Thyroid gland (tissue), 4 donors: ENCODE results near the gene ZNF76.

Experiments
- CTCF ChIP-seq, 6 experiments: fragments of 200-600 bp in 3 of 6; fragments of 450-650 bp in 3 of 6; sonication (generic) in 3 of 6; IDR thresholded peaks; one replicate each; pipeline ENCODE4 v1.5.1; 2016 to 2019; ENCODE audit warnings: antibody characterized with exemption in 6 of 6, mild to moderate bottlenecking in 2 of 6, inconsistent platforms in 1 of 6, moderate library complexity in 1 of 6
- POLR2A ChIP-seq, 2 donors: fragments of 450-650 bp; IDR thresholded peaks; one replicate each; pipeline ENCODE4 v1.6.1; 2017; ENCODE audit warnings: antibody characterized with exemption in 2 of 2, mild to moderate bottlenecking in 2 of 2, moderate library complexity in 1 of 2

GRCh38 chr6:35253249-35253648 is 6.3 kb upstream of the ZNF76 start:
- TF ChIP-seq CTCF (IDR thresholded peaks at IDR 0.05): no peak
- no peak for TF ChIP-seq POLR2A (IDR thresholded peaks at IDR 0.05)
